Thyroid gland (tissue), 4 donors: Measurements from ENCODE around the gene KLK8. TPM values are rescaled to one million over a fixed set of nuclear protein-coding genes. Genes with fewer than 3 reads are reported as not detected.

Source experiments
- DNase-seq, 2 donors: peaks; one replicate each; pipeline ENCODE4 v3.0.0-alpha.2; 2019
- H3K27ac ChIP-seq, 3 donors: fragments of 200-600 bp; sonication (generic); 1 replicate in 2 of 3; 2 replicates in 1 of 3; pipeline ENCODE4 v1.5.1; 2016 to 2019; ENCODE audit warnings: mild to moderate bottlenecking in 1 of 3, moderate library complexity in 1 of 3
- H3K27me3 ChIP-seq: fragments of 200-600 bp; sonication (generic); one replicate; pipeline ENCODE4 v1.5.1; 2019
- H3K36me3 ChIP-seq, 2 donors: fragments of 200-600 bp; sonication (generic); one replicate each; pipeline ENCODE4 v1.5.1; 2016 to 2019
- H3K4me1 ChIP-seq, 2 donors: fragments of 200-600 bp; sonication (generic); one replicate each; pipeline ENCODE4 v1.5.1; 2017 to 2019
- H3K4me3 ChIP-seq, 3 donors: fragments of 200-600 bp; sonication (generic); replicated peaks in 1 of 3; 1 replicate in 2 of 3; 2 replicates in 1 of 3; pipeline ENCODE4 v1.5.1; 2016; ENCODE audit warnings: mild to moderate bottlenecking in 1 of 3
- H3K9me3 ChIP-seq: fragments of 200-600 bp; sonication (generic); one replicate; pipeline ENCODE4 v1.5.1; 2017
- POLR2A ChIP-seq, 2 donors: fragments of 450-650 bp; IDR thresholded peaks; one replicate each; pipeline ENCODE4 v1.6.1; 2017; ENCODE audit warnings: antibody characterized with exemption in 2 of 2, mild to moderate bottlenecking in 2 of 2, moderate library complexity in 1 of 2
- WGBS, 2 donors: methylation state at CpG; one replicate each; pipeline ENCODE4 v1.1.5; 2017; 5-methylcytosine and 5-hydroxymethylcytosine counted together
- intact Hi-C: fragments of 100-400 bp; cut with DNase I; formaldehyde crosslinking; loops from one replicate; pipeline ENCODE4 v1.15.1; 2023
- total RNA-seq, 4 donors: library from RNA; depleted of rRNA; stranded (reverse); fragments of >200 nt; gene quantifications; one replicate each; pipeline ENCODE4 v1.2.3, GENCODE V29; 2016
- TF ChIP-seq, protein P1 (sequence below), 6 experiments: fragments of 200-600 bp in 3 of 6; fragments of 450-650 bp in 3 of 6; sonication (generic) in 3 of 6; IDR thresholded peaks; one replicate each; pipeline ENCODE4 v1.5.1; 2016 to 2019; ENCODE audit warnings: antibody characterized with exemption in 6 of 6, mild to moderate bottlenecking in 2 of 6, inconsistent platforms in 1 of 6, moderate library complexity in 1 of 6

KLK8 gene
- total RNA-seq, 4 donors from 2014 or later: 0.78 TPM; not detected in 3

- WGBS, 2 donors: 43 to 44% methylated on average over 9 of the region's 9 CpGs
- intact Hi-C loops: no loop called here
- H3K27ac ChIP-seq: no peak overlapping the region
- no peak for DNase-seq
- H3K36me3 ChIP-seq: no peaks in the 10 kb centered on the region
- TF ChIP-seq, protein P1, sequence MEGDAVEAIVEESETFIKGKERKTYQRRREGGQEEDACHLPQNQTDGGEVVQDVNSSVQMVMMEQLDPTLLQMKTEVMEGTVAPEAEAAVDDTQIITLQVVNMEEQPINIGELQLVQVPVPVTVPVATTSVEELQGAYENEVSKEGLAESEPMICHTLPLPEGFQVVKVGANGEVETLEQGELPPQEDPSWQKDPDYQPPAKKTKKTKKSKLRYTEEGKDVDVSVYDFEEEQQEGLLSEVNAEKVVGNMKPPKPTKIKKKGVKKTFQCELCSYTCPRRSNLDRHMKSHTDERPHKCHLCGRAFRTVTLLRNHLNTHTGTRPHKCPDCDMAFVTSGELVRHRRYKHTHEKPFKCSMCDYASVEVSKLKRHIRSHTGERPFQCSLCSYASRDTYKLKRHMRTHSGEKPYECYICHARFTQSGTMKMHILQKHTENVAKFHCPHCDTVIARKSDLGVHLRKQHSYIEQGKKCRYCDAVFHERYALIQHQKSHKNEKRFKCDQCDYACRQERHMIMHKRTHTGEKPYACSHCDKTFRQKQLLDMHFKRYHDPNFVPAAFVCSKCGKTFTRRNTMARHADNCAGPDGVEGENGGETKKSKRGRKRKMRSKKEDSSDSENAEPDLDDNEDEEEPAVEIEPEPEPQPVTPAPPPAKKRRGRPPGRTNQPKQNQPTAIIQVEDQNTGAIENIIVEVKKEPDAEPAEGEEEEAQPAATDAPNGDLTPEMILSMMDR (IDR thresholded peaks at IDR 0.05): no peak
- no peak for TF ChIP-seq POLR2A (IDR thresholded peaks at IDR 0.05)
- no peaks in the 10 kb centered on the region for H3K27me3 ChIP-seq
- H3K4me1 ChIP-seq: no peaks in the 10 kb centered on the region
- no peak overlapping the region for H3K4me3 ChIP-seq
- H3K9me3 ChIP-seq: no peaks in the 10 kb centered on the region
Measured at GRCh38 chr19:51036519-51036918, 35.1 kb upstream of the KLK8 start.

- Histone ChIP-seq H3K4me1 (no peaks in the 10 kb centered on the region), H3K27ac (no peak within 1 kb of the TSS), H3K27me3 (no peaks in the 10 kb centered on the region), H3K36me3 (no peaks in the 10 kb centered on the region), H3K4me3 (no peak within 1 kb of the TSS), H3K9me3 (no peaks in the 10 kb centered on the region)
- TF ChIP-seq POLR2A (IDR thresholded peaks at IDR 0.05): no peak
- TF ChIP-seq, protein P1 (IDR thresholded peaks at IDR 0.05): no peak
- no peak for DNase-seq
- 26 to 50% methylated on average over 11 of the region's 11 CpGs for WGBS, 2 donors
- intact Hi-C loops: no loop called here
Measured at GRCh38 chr19:51034704-51035103, 33.3 kb upstream of the KLK8 start, which contains the start of gene KLK12. KLK12 (minus strand) TSS chr19:51035002; CDS start chr19:51034621, 381 bp downstream.

- Histone ChIP-seq H3K36me3 (no peaks in the 10 kb centered on the region), H3K27me3 (no peaks in the 10 kb centered on the region), H3K4me3 (no peak overlapping the region), H3K9me3 (no peaks in the 10 kb centered on the region), H3K4me1 (no peaks in the 10 kb centered on the region), H3K27ac (no peak overlapping the region)
- 91% methylated on average over 28 of the region's 28 CpGs for WGBS, 2 donors
- TF ChIP-seq POLR2A (IDR thresholded peaks at IDR 0.05): no peak
- TF ChIP-seq, protein P1 (IDR thresholded peaks at IDR 0.05): no peak
- DNase-seq: no peak
- intact Hi-C loops: no loop called here
Measured at GRCh38 chr19:51031880-51032225, 30.4 kb upstream of the KLK8 start.

- no peaks in the 10 kb centered on the region for H3K36me3 ChIP-seq
- no peak for TF ChIP-seq POLR2A (IDR thresholded peaks at IDR 0.05)
- TF ChIP-seq, protein P1 (IDR thresholded peaks at IDR 0.05): no peak
- H3K4me3 ChIP-seq: no peak overlapping the region
- H3K27ac ChIP-seq: no peak overlapping the region
- no peaks in the 10 kb centered on the region for H3K4me1 ChIP-seq
- intact Hi-C loops: no loop called here
- H3K27me3 ChIP-seq: no peaks in the 10 kb centered on the region
- no peak for DNase-seq
- 86 to 94% methylated on average over 7 of the region's 7 CpGs for WGBS, 2 donors
- H3K9me3 ChIP-seq: no peaks in the 10 kb centered on the region
Measured at GRCh38 chr19:51031220-51031879, 29.9 kb upstream of the KLK8 start.

- 82 to 89% methylated on average over 13 of the region's 13 CpGs for WGBS, 2 donors
- H3K4me3 ChIP-seq: no peak overlapping the region
- H3K9me3 ChIP-seq: no peaks in the 10 kb centered on the region
- no peaks in the 10 kb centered on the region for H3K36me3 ChIP-seq
- H3K27ac ChIP-seq: no peak overlapping the region
- no peak for DNase-seq
- H3K27me3 ChIP-seq: no peaks in the 10 kb centered on the region
- H3K4me1 ChIP-seq: no peaks in the 10 kb centered on the region
- intact Hi-C loops: no loop called here
- TF ChIP-seq POLR2A (IDR thresholded peaks at IDR 0.05): no peak
- TF ChIP-seq, protein P1 (IDR thresholded peaks at IDR 0.05): no peak
Measured at GRCh38 chr19:51030631-51031030, 29.2 kb upstream of the KLK8 start.
